Activated naive CD4-positive, alpha-beta T cell (primary cell): ENCODE results near the gene ANKRD55.
"Not testable (repeated sequence)": the region's sequence is repeated elsewhere in the genome, so short reads cannot be mapped to it uniquely, and the experiment has no call there.

ENCODE experiments used
- DNase-seq, 4 experiments: peaks; one replicate each; lab custom pipeline; 2025; lab: John Stamatoyannopoulos, UW

The ANKRD55 gene

GRCh38 chr5:56168066-56168478 lies 65.1 kb downstream of the ANKRD55 start:
- no peak for DNase-seq

- DNase-seq, result no peak
Measured at GRCh38 chr5:56167519-56167918, 65.6 kb downstream of the ANKRD55 start.

DNA sequence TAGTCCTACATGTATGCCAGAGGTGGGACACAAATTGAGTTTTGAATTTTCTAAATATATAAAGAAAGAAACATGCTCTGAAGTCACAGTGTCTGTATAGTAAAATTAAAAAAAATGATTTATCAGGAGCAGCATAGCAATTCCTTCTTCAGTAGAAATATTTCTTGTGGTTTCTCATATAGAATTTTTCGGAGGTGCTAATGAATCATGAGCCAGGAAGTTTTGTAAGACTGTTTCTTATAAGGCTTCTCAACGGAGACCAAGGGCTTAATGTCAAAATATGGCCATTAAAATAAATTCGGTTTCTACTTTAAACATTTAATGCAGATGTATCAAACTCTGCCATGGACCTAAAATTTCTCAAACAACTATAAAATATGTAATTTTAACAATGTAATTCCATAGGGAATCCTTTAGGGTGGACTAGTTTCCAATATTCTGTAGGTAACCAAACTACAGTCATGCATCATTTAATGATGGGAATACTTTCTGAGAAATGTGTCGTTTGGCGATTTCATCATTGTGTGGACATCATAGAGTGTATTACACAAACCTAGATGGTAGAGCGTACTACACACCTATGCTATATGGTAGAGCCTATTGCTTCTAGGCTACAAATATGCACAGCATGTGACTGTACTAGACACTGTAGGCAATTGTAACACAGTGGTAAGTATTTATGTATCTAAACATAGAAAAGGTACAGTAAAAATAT lies 66.3 kb downstream of the ANKRD55 start:
- DNase-seq, result no peak

DNA sequence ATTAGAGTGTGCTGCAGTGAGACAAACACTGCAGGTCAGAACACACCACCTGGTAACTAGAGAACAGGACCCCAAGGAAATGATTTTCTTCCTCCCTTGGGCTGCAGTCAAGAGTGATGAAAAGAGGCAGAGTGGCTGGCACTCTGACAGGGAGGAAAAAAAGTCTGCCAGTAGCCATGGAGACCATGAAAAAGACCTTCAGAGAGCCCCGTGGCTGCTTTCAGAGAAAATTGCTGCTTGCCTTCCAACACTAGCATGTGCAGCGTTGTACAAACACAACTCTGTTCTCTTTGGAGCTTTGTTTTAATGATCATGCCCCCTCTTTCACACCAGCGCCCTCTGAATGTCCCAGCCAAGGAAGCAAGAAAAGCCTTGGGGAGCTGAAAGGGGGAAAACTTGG lies 68.8 kb downstream of the ANKRD55 start:
- DNase-seq, result no peak

DNA sequence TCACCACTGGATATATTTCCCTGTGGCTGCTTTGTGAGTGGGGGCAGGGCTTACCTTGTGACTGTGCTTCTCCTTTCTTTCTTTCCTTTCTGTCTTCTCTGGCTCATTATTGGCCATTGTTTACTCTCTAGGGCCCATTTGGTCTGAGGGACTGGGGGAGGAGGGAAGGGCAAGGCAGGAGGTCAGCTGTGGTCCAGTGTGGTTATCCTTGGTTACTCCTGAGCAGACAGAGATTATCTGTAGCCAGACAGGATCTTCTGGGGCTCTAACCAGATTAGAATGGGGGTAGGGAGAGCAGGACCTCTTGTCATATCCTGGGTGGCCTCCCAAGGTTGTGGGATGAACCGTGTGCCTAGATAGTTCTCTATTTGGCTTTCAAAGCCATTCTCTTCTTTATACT lies 71.2 kb downstream of the ANKRD55 start:
- DNase-seq, result no peak

GRCh38 chr5:56161439-56161823 lies 71.7 kb downstream of the ANKRD55 start:
- no peak for DNase-seq

DNA sequence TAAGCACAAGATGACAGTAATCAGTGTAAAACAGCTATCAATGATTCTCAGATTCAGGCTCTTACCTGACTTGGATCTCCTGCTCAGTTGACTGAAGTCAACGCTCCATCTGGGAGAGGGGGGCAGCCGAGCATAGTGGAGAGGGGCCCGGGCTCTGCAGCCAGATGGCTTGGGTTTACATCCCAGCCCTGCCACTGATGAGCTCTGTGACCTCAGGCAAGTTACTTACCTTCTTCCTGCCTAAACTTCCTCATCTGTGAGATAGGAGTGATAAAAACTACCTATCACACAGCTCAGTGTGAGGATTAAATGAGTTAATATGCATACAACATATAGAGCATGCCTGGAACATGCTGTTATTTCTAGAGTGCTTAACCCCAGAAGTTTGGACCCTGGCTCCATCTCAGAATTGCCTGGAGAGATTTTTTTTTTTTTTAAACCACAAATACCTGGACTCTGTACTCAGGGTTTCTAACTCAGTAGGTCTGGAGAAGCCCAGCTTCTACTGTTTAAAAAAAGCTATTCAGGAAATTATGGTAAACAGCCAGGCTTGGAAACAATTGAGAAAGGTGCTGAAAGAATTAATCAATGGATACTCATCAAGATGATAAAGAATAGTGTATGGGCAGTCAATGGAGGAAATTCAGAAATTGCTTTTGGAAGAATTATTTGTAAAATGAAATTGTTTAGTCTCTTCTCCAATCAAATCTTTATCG lies 72.2 kb downstream of the ANKRD55 start:
- no peak for DNase-seq

- no peak for DNase-seq
Measured at GRCh38 chr5:56159521-56159947, 73.6 kb downstream of the ANKRD55 start.

GRCh38 chr5:56158331-56158960 lies 74.7 kb downstream of the ANKRD55 start:
- no peak for DNase-seq

GRCh38 chr5:56157191-56157621 lies 75.9 kb downstream of the ANKRD55 start:
- DNase-seq, result not testable (repeated sequence)

DNA sequence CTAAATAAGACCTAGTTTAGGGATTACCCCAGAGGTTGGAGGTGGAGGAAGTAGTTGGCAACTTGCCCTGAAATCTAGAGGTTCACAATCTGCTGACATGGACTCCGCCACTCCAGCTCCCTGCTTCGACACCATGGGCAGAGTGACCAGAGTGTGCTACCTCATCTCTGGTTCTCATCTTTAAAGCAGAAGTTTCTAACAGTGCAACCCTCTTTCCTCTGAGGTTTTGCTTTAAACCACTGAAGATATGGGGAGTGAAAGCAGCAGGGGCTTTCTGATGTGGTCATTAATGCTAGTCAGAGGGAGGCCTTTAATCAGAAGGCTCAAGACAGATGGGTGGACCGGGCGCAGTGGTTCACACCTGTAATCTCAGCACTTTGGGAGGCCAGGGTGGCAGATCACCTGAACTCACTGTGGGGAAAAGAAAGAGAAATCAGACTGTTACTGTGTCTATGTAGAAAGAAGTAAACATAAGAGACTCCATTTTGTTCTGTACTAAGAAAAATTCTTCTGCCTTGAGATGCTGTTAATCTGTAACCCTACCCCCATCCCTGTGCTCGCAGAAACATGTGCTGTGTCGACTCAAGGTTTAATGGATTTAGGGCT lies 76.4 kb downstream of the ANKRD55 start:
- DNase-seq, result not testable (repeated sequence)

DNA sequence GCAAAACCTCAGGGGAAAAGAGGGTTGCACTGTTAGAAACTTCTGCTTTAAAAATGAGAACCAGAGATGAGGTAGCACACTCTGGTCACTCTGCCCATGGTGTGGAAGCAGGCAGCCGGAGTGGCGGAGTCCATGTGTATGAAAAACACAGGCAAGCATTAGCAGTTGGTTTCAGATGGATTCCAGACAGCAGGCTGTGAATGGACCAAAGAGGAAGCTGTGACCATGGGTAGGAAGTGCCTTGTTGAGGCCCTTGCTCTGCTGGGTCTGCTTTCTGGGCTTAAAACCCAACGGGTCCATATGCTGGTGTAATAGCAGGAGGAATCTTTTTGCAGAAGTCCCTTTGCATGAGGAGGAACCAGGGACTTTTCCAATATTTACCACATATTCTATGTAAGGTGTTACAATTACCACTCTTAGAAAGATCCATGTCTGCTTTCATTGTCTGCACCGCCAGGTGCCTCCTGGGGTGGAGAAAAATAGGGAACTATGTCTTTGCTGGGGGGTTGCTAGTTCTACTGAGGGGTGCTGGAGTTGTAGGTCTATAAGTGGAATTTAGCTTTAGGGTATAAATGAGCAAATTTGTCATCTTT lies 77.0 kb downstream of the ANKRD55 start:
- DNase-seq, result no peak

DNA sequence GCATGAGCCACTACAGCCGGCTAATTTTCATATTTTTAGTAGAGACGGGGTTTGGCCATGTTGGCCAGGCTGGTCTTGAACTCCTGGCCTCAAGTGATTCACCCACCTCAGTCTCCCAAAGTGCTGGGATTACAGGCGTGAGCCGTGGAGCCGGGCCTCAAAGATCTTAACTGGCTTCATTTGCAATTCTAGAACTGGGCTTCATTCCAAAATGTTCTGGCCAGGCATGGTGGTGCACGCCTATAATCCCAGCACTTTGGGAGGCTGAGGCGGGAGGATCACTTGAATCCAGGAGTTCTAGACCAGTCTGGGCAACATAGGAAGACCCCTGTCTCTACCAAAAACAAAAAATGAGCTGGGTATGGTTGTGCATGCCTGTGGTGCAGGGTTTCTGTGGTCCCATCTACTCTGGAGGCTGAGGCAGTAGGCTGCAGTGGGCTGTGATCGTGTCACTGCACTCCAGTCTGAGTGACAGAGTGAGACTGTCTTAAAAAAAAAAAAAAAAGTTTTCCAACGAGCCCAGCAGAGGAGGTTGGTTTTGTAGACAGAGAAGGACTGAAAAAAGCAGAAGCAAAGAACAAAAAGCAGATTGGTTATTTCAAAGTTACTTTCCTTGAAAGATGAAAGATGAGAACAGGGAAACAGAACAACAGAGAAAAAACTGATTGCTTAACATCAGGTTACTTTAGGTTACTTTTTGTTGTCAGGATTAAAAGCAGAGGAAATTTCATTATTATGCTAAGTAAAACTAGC lies 78.2 kb downstream of the ANKRD55 start:
- DNase-seq, result no peak

- no peak for DNase-seq
Measured at GRCh38 chr5:56152437-56152836, 80.7 kb downstream of the ANKRD55 start.

GRCh38 chr5:56150756-56151155 lies 82.4 kb downstream of the ANKRD55 start:
- not testable (repeated sequence) for DNase-seq

- peak in 2 of 4 experiments; percentile 7 to 36 for DNase-seq
Measured at GRCh38 chr5:56148453-56148971, 84.6 kb downstream of the ANKRD55 start.

- no peak for DNase-seq
Measured at GRCh38 chr5:56147659-56148230, 85.4 kb downstream of the ANKRD55 start.

DNA sequence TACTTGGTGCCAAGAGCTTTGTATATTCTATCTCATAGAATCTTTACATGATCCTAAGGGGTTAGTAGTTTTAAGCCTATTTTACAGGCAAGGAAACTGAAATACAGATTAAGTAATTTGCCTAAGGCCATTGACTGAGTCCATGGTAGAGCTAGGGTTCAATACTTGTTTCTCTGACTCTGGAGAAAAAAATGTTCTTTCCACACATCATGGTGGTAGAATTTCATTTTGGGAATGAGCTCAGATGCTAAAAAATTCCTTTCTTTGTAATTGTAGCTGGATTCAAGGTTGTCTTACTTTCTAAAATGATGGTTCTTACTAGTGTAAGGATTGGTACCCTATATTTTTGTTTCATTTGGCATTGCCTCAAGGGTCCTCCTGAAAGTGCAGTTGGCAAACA lies 86.0 kb downstream of the ANKRD55 start:
- no peak for DNase-seq

DNA sequence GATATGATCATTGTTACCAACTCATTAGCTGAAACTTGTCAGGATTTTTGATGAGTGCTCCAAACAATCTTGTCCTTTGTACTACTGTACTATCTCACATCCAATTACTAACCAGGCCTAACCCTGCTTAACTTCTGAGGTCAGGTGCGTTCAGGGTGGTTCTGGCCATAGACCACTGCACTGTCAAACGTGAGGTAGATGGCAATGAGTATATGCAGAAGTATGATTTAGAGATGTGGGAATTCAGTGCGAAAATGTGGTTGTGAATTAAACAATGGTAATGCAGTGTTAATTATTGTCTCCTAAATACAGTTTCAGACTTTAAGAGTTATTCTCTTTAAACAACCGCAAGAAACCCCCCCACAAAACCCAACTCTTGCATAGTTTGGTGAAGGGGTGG lies 86.5 kb downstream of the ANKRD55 start:
- DNase-seq, result no peak

DNA sequence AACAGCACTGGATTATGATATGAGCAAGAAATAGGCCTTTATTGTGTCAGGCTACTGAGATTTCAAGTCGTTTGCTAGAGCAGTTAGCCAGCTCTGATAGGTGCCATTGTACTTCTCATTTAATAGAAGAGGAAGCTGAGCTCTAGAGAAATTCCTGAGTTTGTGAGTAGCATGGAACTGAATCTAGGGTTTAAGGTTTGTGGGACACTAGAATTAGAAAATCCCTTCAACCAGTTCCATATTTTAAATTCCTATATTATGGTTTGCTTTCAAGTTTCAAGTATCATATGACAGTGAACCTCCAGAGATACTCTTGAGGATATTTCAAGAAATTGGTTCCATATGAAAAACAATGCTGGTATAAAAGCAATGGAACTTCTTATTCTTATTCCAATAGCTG lies 87.6 kb downstream of the ANKRD55 start:
- DNase-seq, result no peak

DNA sequence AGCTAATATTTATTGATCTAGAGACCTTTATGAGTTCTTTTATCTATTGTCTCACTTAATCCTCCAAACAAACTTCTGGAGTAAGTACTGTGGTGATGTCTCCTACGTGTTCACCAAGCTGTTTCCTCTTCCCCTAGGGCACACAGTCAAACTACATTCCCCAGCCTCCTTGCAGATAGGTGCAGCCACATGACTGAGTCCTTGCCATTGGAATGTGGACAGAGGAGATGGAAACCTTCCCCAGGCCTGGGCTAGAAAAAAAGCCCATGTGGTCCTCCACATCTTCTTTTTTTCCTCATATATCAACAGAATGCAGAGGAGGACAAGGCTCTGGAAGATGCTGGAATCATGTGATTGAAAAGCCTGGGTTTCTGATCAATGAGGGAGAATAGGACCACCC lies 88.0 kb downstream of the ANKRD55 start:
- DNase-seq, result no peak
